CD4-positive, alpha-beta T cell (primary cell): ENCODE results near the gene PBX4. TPM values are rescaled to one million over a fixed set of nuclear protein-coding genes. Genes with fewer than 3 reads are reported as not detected.

Experiments used
- ATAC-seq: fragments of 200-7000 bp; cut with Tn5 transposase; one replicate; pipeline ENCODE4 v1.10.0; 2022; ENCODE audit warnings: mild to moderate bottlenecking; ENCODE audit not compliant: poor library complexity
- CTCF ChIA-PET: fragments of 350-600 bp; sonication (Branson Sonifier 250); formaldehyde crosslinking; loops from one replicate; lab custom pipeline; 2021; ENCODE audit warnings: antibody characterized with exemption, inconsistent platforms; lab: Charles Lee
- POLR2A ChIA-PET: fragments of 350-600 bp; sonication (Branson Sonifier 250); formaldehyde crosslinking; loops from one replicate; lab custom pipeline; 2021; ENCODE audit warnings: antibody characterized with exemption, inconsistent platforms; lab: Charles Lee
- DNase-seq, 14 experiments: peaks; one replicate each; pipeline ENCODE4 v3.0.0-alpha.2; 2013 to 2020; ENCODE audit warnings: mixed read lengths in 2 of 14
- H3K27ac ChIP-seq, 2 donors: one replicate each; pipeline versions ENCODE4 v1.5.1 to v1.7.0; 2013; ENCODE audit warnings: low read length in 2 of 2, low read depth in 1 of 2, mild to moderate bottlenecking in 1 of 2
- H3K27me3 ChIP-seq, 2 experiments: 1 replicate in 1 of 2; 2 replicates in 1 of 2; pipeline versions ENCODE4 v1.6.1 to v1.7.0; 2013; ENCODE audit warnings: low read length in 2 of 2, control low read depth in 1 of 2, mild to moderate bottlenecking in 1 of 2, moderate library complexity in 1 of 2; ENCODE audit not compliant: insufficient read depth in 2 of 2, control insufficient read depth in 1 of 2
- H3K36me3 ChIP-seq: one replicate; pipeline ENCODE4 v1.6.1; 2013; ENCODE audit warnings: low read length, control low read depth; ENCODE audit not compliant: insufficient read depth
- H3K4me1 ChIP-seq: one replicate; pipeline ENCODE4 v1.6.1; 2013; ENCODE audit warnings: low read length, control low read depth; ENCODE audit not compliant: insufficient read depth
- H3K4me3 ChIP-seq: one replicate; pipeline ENCODE4 v1.5.1; 2013; ENCODE audit warnings: mild to moderate bottlenecking, low read length, moderate library complexity
- H3K9me3 ChIP-seq, 2 experiments: 1 replicate in 1 of 2; 2 replicates in 1 of 2; pipeline versions ENCODE4 v1.6.1 to v1.7.0; 2013; ENCODE audit warnings: low read length in 2 of 2, mild to moderate bottlenecking in 2 of 2, control low read depth in 1 of 2, moderate library complexity in 1 of 2; ENCODE audit not compliant: control insufficient read depth in 1 of 2, insufficient read depth in 1 of 2
- H3K27ac Mint-ChIP-seq: one replicate; pipeline ENCODE4 v1.8.0; 2020; ENCODE audit warnings: mixed read lengths
- H3K27me3 Mint-ChIP-seq: one replicate; pipeline ENCODE4 v1.8.0; 2021; ENCODE audit warnings: mixed read lengths
- H3K36me3 Mint-ChIP-seq: one replicate; pipeline ENCODE4 v1.8.0; 2021; ENCODE audit warnings: low read depth, mixed read lengths
- H3K4me1 Mint-ChIP-seq: one replicate; pipeline ENCODE4 v1.8.0; 2021; ENCODE audit warnings: low read depth, mixed read lengths
- H3K4me3 Mint-ChIP-seq: one replicate; pipeline ENCODE4 v1.8.0; 2020; ENCODE audit warnings: mild to moderate bottlenecking, mixed read lengths
- H3K9me3 Mint-ChIP-seq: one replicate; pipeline ENCODE4 v1.8.0; 2020; ENCODE audit warnings: mixed read lengths
- CTCF ChIP-seq: fragments of 200-600 bp; IDR thresholded peaks from one replicate; pipeline ENCODE4 v1.8.0; 2022; ENCODE audit warnings: antibody characterized with exemption, mild to moderate bottlenecking
- intact Hi-C, 2 experiments: fragments of 100-400 bp; cut with DNase I in 1 of 2; cut with micrococcal nuclease in 1 of 2; formaldehyde crosslinking; loops; one replicate each; pipeline versions ENCODE4 v1.15.1 to v1.9.0; 2023 to 2025; cut with DNase I, micrococcal nuclease
- total RNA-seq, 174 experiments: library from RNA in 2 of 174; stranded (reverse) in 2 of 174; gene quantifications; one replicate each; pipeline ENCODE4 v1.2.3 and lab custom pipeline; 2021 to 2026

Gene PBX4
- total RNA-seq, 2 experiments from 2014 or later: 50.1 to 51.8 TPM

GRCh38 chr19:19542507-19542906 lies 76.0 kb downstream of the PBX4 start:
- H3K27me3 Mint-ChIP-seq: no peaks in the 10 kb centered on the region
- peaks cover 42% of the 10 kb centered on the region for H3K4me1 ChIP-seq
- no peak for ATAC-seq
- ChIA-PET CTCF (no interaction called here), POLR2A (no interaction called here)
- no peak overlapping the region for H3K27ac Mint-ChIP-seq
- intact Hi-C loops: no loop called here
- DNase-seq: no peak
- no peak overlapping the region for H3K27ac ChIP-seq
- no peak overlapping the region for H3K4me3 ChIP-seq
- H3K36me3 ChIP-seq: no peaks in the 10 kb centered on the region
- no peaks in the 10 kb centered on the region for H3K27me3 ChIP-seq
- peaks cover 27% of the 10 kb centered on the region for H3K4me1 Mint-ChIP-seq
- H3K9me3 ChIP-seq: peaks cover 0 to 11% of the 10 kb centered on the region in 2 experiments
- TF ChIP-seq CTCF: no peak
- no peaks in the 10 kb centered on the region for H3K9me3 Mint-ChIP-seq
- H3K4me3 Mint-ChIP-seq: no peak overlapping the region
- no peaks in the 10 kb centered on the region for H3K36me3 Mint-ChIP-seq

GRCh38 chr19:19541616-19542015 lies 76.9 kb downstream of the PBX4 start:
- intact Hi-C loops: no loop called here
- Mint-ChIP-seq H3K4me3 (peak overlapping the region; percentile 82), H3K9me3 (no peaks in the 10 kb centered on the region), H3K27me3 (no peaks in the 10 kb centered on the region), H3K36me3 (no peaks in the 10 kb centered on the region), H3K4me1 (peaks cover 33% of the 10 kb centered on the region), H3K27ac (no peak overlapping the region)
- H3K9me3 ChIP-seq: peaks cover 0 to 11% of the 10 kb centered on the region in 2 experiments
- H3K36me3 ChIP-seq: no peaks in the 10 kb centered on the region
- ATAC-seq (no peak), DNase-seq (no peak)
- peak overlapping the region; percentile 49 for H3K4me3 ChIP-seq
- peaks cover 47% of the 10 kb centered on the region for H3K4me1 ChIP-seq
- ChIA-PET CTCF (interaction anchor here (0.8 to 1.0 kb wide), 2 partner anchors 9 to 13 kb away, joined by 3 to 4 read pairs; no protein-coding TSS in a partner anchor), POLR2A (interaction anchor here (0.6 to 1.6 kb wide), 4 partner anchors 9 to 126 kb away, joined by 3 to 6 read pairs (median 3); no protein-coding TSS in a partner anchor)
- H3K27me3 ChIP-seq: no peaks in the 10 kb centered on the region
- no peak overlapping the region for H3K27ac ChIP-seq
- TF ChIP-seq CTCF: no peak

DNA sequence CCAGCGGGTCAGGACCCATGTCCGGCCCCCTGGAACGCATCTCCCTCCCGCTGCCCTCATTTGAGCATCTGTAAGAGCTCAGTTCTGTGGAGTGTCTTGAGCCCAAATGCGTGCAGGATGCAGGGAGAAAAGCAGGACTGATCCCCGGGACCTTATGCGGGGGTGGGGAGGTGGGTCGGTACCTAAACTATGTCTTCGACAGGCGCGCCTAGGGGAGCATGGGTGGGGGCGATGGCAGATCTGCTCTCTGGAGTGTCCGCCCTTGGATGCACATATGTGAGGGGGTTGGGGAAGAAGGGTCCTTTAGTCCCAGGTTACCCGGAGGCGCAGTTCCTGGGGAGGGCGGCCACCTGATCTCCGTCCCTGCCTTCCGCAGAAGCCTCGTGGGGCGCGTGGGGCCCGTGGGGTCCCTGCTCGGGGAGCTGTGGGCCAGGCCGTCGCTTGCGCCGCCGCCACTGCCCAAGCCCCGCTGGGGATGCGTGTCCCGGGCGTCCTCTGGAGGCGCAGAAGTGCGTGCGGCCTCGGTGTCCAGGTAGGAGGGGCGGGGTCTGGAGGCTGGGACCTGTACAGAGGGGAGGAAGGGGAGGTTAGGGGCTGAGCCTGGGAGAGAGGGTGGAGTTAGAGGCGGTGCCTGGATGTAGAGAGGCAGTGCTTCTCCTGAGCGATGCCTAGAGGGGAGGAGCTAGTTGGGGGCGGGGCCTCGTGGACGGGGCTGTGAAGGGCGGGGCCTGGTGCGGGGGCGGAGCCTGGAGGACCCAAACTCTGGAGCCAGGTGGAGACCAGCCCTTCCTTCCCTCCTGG lies 77.6 kb downstream of the PBX4 start:
- Histone ChIP-seq H3K4me3 (peak overlapping the region; percentile 49), H3K36me3 (no peaks in the 10 kb centered on the region), H3K27ac (no peak overlapping the region), H3K9me3 (peaks cover 0 to 11% of the 10 kb centered on the region in 2 experiments), H3K4me1 (peaks cover 47% of the 10 kb centered on the region), H3K27me3 (no peaks in the 10 kb centered on the region)
- Mint-ChIP-seq H3K4me1 (peaks cover 33% of the 10 kb centered on the region), H3K36me3 (no peaks in the 10 kb centered on the region), H3K4me3 (peak overlapping the region; percentile 82), H3K9me3 (no peaks in the 10 kb centered on the region), H3K27ac (no peak overlapping the region), H3K27me3 (no peaks in the 10 kb centered on the region)
- TF ChIP-seq CTCF: no peak
- DNase-seq (peak; percentile 62 to 88 (median 73)), ATAC-seq (peak; percentile 85)
- intact Hi-C loops: no loop called here
- ChIA-PET POLR2A (interaction anchor here (0.6 to 1.6 kb wide), 5 partner anchors 8 to 128 kb away, joined by 3 to 6 read pairs (median 3); partner anchors contain the start of gene ZNF101), CTCF (interaction anchor here (0.8 to 1.0 kb wide), 2 partner anchors 9 to 13 kb away, joined by 3 to 4 read pairs; no protein-coding TSS in a partner anchor)
